Superior temporal gyrus (tissue), 1 donor: ENCODE measurements around the gene PTPRN2.
"Not testable (repeated sequence)": the region's sequence is repeated elsewhere in the genome, so short reads cannot be mapped to it uniquely, and the experiment has no call there.

Source experiments
- DNase-seq: peaks from one replicate; pipeline ENCODE4 v3.0.0-alpha.2; 2016; ENCODE audit errors: extremely low spot score

The PTPRN2 gene

GRCh38 chr7:158302274-158303070, 285.2 kb downstream of the PTPRN2 start:
- DNase-seq, result no peak

- DNase-seq, result no peak
Measured at GRCh38 chr7:158301207-158301606, 286.4 kb downstream of the PTPRN2 start.

- DNase-seq, result no peak
Measured at GRCh38 chr7:158300427-158300826, 287.2 kb downstream of the PTPRN2 start.

- no peak for DNase-seq
Measured at GRCh38 chr7:158299607-158300006, 288.0 kb downstream of the PTPRN2 start.

- DNase-seq, result no peak
Measured at GRCh38 chr7:158296798-158297104, 290.9 kb downstream of the PTPRN2 start.

GRCh38 chr7:158295966-158296797, 291.4 kb downstream of the PTPRN2 start:
- DNase-seq, result no peak

GRCh38 chr7:158294468-158295215, 293.0 kb downstream of the PTPRN2 start:
- not testable (repeated sequence) for DNase-seq

- no peak for DNase-seq
Measured at GRCh38 chr7:158292948-158293347, 294.7 kb downstream of the PTPRN2 start.

GRCh38 chr7:158291998-158292397, 295.6 kb downstream of the PTPRN2 start:
- no peak for DNase-seq

- no peak for DNase-seq
Measured at GRCh38 chr7:158289761-158290523, 297.7 kb downstream of the PTPRN2 start.

- no peak for DNase-seq
Measured at GRCh38 chr7:158289231-158289630, 298.4 kb downstream of the PTPRN2 start.

GRCh38 chr7:158286210-158286609, 301.4 kb downstream of the PTPRN2 start:
- no peak for DNase-seq

GRCh38 chr7:158285383-158285770, 302.2 kb downstream of the PTPRN2 start:
- DNase-seq, result no peak

- no peak for DNase-seq
Measured at GRCh38 chr7:158284617-158285382, 302.8 kb downstream of the PTPRN2 start.

GRCh38 chr7:158284121-158284520, 303.5 kb downstream of the PTPRN2 start:
- DNase-seq, result no peak

GRCh38 chr7:158283016-158283974, 304.3 kb downstream of the PTPRN2 start:
- DNase-seq, result no peak

- no peak for DNase-seq
Measured at GRCh38 chr7:158282461-158283001, 305.1 kb downstream of the PTPRN2 start.

- DNase-seq, result no peak
Measured at GRCh38 chr7:158281441-158281840, 306.2 kb downstream of the PTPRN2 start.

GRCh38 chr7:158280448-158281144, 307.0 kb downstream of the PTPRN2 start:
- no peak for DNase-seq
